NCI-H2029 treated with DMSO at 0.1 percent for 48 hours (cell line): ENCODE results near the gene HPD.
"Not testable (repeated sequence)": the region's sequence is repeated elsewhere in the genome, so short reads cannot be mapped to it uniquely, and the experiment has no call there.

Source experiments
- DNase-seq: peaks from one replicate; lab custom pipeline; 2025; lab: John Stamatoyannopoulos, UW

Gene HPD

GRCh38 chr12:121797937-121798786 lies 60.5 kb downstream of the HPD start:
- DNase-seq, result peak; percentile 77

GRCh38 chr12:121796855-121797751 lies 61.6 kb downstream of the HPD start:
- peak; percentile 27 for DNase-seq

DNA sequence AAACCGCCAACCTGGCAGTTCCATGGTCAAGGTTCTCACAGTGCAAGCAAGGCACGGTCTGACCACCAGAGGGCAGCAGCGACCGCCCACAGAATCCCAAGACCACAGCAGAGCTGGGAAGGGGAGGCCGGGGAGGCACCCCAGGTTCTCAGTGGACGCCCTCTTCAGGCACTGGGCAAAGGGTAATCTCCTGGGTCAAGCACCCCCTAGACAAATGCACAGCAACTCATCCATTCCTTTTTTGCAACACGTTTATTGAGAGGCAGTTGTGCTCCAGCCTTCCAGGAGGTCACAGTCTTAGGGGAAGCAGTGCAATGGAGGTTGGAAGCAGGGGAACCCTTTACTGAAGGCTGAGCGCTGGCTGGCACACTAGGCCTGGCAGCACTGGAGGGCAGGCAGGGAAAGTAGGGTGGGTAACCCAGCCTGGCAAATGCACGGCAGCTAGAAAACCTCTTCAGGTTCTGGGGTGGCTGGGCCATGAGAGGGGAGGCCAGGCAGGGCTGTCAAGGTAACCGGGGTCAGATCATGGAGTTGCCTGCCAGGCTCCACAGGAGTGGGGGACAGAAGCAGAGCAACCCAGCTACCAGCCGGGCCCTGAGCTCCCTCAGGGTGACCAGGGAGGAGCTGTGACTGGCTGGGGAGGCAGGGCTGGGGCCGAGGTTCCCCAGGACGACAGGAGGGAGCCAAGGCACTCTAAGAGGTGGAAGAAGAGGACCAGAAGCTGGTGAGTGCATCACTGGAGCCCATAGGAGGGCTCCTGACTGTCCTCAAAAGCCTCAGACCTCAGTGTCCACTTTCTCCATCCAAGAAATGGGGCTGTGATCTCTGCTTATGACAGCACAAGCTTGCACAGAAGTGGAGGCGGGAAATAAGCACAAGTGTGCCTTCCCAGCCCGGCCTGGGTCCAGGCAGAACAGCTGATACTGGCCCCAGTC lies 63.4 kb downstream of the HPD start:
- DNase-seq, result no peak

DNA sequence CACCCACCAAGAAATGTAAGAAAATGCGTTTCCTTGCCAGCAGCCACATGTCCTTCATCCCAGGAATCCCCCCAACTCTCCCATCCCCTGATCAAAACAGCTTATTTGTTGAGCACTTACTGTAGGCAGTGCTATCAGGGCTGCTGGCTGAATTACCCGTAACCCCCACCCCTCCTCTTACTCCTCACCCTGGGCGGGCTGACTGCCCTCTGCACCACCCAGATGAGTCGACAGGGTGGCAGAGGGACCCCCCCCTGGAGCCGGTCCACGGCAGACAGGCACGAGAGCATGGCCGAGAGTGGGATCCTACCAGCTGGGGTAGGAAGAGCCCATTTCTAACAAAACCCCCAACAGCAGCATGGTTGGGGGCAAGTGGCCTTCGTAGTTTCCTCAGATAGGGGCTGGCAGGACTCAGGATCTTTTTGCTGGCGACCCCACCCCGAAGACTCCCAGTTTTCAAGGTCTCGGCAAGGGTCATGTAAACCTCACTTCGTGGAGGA lies 64.1 kb downstream of the HPD start:
- no peak for DNase-seq

DNA sequence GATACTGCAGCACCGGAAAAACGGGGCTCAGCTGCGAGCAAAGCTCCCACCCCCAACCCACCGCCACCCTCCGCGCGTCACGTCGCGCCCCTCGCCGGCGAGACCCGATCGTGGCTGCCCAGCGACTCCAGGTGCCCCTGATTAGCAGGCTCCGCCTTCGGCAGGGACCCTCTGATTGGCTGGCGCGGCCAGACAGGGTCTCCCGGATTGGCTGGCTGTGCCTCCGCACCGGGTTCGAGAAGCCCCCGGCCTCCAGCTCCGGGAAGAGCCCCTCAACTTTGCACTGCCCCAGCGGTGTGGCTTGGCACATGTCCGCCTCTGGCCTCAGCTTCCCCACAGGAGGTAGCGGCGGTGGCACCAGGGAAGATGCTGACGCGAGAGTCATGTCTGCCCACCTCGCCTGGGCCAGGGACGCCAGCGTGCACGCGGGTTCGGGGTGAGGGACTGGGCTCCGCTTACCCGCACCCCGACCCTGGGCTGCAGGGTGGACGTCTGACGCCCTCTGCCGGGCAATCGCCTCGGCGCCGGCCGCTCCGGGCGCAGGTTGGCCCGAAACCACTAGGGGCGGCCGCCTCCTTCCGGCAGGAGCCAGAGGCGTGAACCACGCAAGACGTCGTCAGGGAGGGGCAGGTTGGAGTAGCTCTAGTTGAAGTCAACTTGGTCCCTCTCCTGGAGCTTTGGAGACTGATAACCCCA lies 64.7 kb downstream of the HPD start:
- peak; percentile 75 for DNase-seq

DNA sequence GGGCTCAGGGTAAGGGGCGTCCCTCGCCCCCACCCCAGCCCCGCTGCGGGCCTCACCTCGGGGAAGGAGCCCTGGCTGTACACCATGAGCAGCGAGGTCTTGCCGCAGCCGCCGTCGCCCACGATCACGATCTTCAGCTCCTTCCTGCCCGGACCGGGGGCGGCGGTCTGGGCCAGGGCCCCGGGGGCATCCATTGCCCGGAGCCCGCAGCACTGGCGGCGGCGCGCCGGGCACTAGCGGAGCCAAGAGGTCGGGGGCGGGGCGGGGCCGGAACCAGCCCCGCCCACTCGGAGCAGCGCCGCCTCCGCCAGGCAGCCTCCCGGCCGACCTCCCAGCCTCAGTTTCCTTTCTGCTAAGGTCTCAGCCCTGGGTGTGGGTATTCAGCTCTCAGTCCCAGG lies 65.2 kb downstream of the HPD start, which contains the start of gene RHOF:
Gene RHOF, minus strand, starts transcription at position 249 of the 398 bp plus-strand sequence. Its CDS starts 55 bp downstream, at position 194.
- DNase-seq, result no peak

DNA sequence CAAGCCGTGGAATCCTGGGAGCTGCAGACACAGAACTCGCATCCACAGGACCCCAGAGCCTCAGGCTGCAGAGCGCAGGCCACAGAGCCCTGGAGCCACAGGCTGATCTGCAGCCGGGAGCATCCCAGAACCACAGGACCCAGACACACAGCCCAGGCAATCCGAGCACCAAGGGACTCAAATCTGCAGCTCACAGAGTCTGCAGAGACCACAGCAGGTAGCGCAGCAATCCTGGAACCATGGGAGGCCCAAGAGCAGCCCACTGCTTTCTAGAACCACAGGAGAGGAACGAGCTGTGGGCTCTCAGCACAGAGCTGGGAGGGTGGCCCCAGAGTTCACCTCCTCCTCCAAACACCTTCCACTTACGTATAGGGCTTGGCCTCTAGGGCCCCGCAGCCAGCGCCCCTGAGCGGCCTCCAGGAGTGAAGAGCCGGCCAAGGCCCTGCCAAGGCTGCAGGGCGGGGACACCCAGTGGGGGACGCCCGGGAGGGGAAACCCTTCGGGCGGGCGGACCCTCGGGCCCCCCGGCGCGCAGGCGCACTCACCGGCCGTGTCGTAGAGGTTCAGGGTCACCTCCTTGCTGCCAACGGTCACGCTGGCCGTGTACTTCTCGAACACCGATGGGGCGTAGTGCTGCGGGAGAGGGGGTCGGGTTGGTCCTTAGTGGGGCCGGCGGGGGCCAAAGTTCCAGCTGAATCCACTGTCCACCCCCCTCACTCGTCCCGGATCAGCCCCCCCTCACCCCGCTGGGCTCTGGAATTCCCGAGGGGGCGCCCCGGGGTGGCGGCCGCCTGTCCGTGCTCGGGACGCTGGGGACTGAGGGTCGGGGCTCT lies 65.8 kb downstream of the HPD start:
- no peak for DNase-seq

DNA sequence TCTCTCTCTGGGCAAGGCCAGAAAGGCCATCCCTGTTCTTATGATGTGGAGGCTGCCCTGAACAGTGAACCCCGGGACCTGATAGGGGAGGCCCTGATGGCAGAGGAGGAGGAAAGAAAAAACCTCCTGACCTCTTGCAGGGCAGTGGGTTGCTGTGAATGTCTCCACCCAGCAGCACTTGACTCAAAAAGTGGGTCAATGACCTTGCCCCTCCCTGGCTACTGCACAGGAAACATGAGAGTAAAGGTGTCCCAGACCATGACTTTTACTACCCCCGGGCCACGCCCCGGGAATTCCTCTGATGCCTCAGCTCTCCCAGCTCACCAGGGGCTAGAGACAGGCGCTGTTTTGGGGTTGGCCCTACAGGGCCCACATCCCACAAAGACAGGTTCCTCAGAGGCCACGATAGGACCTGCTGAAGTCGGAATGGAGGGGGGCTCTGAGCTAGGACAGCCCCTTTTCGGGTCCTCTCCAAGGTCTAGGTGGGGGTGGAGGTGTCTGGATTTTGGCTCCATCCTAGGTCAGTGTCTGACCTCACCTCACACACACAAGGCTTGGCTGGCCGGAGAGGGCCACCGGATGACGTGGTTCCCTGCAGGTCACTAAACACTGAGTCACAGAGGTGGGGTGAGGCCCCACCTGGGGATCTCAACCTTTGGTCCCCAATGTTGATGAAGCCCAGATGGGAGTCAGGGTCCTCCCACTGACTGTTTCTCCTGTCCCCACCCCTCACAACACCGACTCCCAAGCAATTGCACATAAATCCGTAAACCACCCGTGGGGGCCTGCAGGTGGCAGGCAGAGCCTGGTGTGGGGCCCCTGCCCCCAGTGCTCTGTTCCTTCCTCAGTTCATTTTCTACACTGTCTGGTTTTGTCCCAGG lies 66.7 kb downstream of the HPD start:
- no peak for DNase-seq

DNA sequence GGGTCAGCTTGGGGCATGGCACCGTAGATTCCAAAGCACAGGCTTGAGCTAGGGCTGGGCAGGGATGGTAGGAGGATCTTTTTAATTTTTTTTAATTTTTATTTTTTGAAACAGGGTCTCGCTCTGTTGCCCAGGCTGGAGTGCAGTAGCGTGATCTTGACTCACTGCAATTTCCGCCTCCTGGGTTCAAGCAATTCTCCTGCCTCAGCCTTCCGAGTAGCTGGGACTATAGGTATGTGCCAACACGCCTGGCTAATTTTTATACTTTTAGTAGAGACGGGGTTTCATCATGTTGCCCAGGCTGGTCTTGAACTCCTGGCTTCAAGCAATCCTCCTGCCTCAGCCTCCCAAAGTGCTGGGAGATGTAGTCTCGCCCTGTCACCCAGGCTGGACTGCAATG lies 67.9 kb downstream of the HPD start:
- not testable (repeated sequence) for DNase-seq

- no peak for DNase-seq
Observed at GRCh38 chr12:121789800-121790728, 68.6 kb downstream of the HPD start.
